AG08396 (cell line): ENCODE results near the gene KRT16.
A peak's percentile ranks its signal among the peaks of the same experiment; 100 is the strongest.
"Not testable (repeated sequence)": the region's sequence is repeated elsewhere in the genome, so short reads cannot be mapped to it uniquely, and the experiment has no call there.

Experiments
- DNase-seq: peaks from one replicate; pipeline ENCODE4 v3.0.0; 2012; ENCODE audit warnings: low spot score, mixed read lengths

Gene KRT16

GRCh38 chr17:41647940-41648410 lies 35.4 kb upstream of the KRT16 start:
- peak; percentile 91 for DNase-seq

- DNase-seq = no peak
Measured at GRCh38 chr17:41647038-41647813, 34.7 kb upstream of the KRT16 start.

- DNase-seq = no peak
Measured at GRCh38 chr17:41642252-41643156, 29.9 kb upstream of the KRT16 start.

- DNase-seq = not testable (repeated sequence)
Measured at GRCh38 chr17:41640596-41640995, 28.0 kb upstream of the KRT16 start.

GRCh38 chr17:41639492-41640473 lies 27.2 kb upstream of the KRT16 start:
- DNase-seq = no peak

- DNase-seq = no peak
Measured at GRCh38 chr17:41638941-41639340, 26.4 kb upstream of the KRT16 start.

- DNase-seq = no peak
Measured at GRCh38 chr17:41638194-41638593, 25.6 kb upstream of the KRT16 start.

GRCh38 chr17:41636652-41637051 lies 24.1 kb upstream of the KRT16 start:
- no peak for DNase-seq

- no peak for DNase-seq
Measured at GRCh38 chr17:41635121-41636097, 22.8 kb upstream of the KRT16 start.

- DNase-seq = no peak
Measured at GRCh38 chr17:41634639-41635038, 22.1 kb upstream of the KRT16 start.

GRCh38 chr17:41633556-41634199 lies 21.1 kb upstream of the KRT16 start:
- DNase-seq = no peak

- no peak for DNase-seq
Measured at GRCh38 chr17:41632482-41633105, 20.0 kb upstream of the KRT16 start.

GRCh38 chr17:41631898-41632285 lies 19.3 kb upstream of the KRT16 start:
- no peak for DNase-seq

- DNase-seq = no peak
Measured at GRCh38 chr17:41631025-41631897, 18.7 kb upstream of the KRT16 start.

- no peak for DNase-seq
Measured at GRCh38 chr17:41629826-41630670, 17.5 kb upstream of the KRT16 start.

GRCh38 chr17:41629316-41629715 lies 16.7 kb upstream of the KRT16 start:
- DNase-seq = no peak

GRCh38 chr17:41628621-41629255 lies 16.2 kb upstream of the KRT16 start:
- DNase-seq = not testable (repeated sequence)
